ENCODE data around the gene CEACAM1.
"Not testable (repeated sequence)": the region's sequence is repeated elsewhere in the genome, so short reads cannot be mapped to it uniquely, and the experiment has no call there.

CEACAM1 gene

GRCh38 chr19:42487032-42487797 is 41.1 kb downstream of the CEACAM1 start:
- DNase-seq: no peak
- in situ Hi-C loops (cut with MboI; ENCODE audit: low pct_unique_long_range_greater_than_20kb, low sequenced_read_pairs): no loop called here

- in situ Hi-C loops (cut with MboI; ENCODE audit: low pct_unique_long_range_greater_than_20kb, low sequenced_read_pairs); DNase-seq: not testable (repeated sequence)
Measured at GRCh38 chr19:42485036-42485435, 43.2 kb downstream of the CEACAM1 start.

GRCh38 chr19:42480335-42481095 is 47.8 kb downstream of the CEACAM1 start:
- DNase-seq: no peak
- in situ Hi-C loops (cut with MboI; ENCODE audit: low pct_unique_long_range_greater_than_20kb, low sequenced_read_pairs): no loop called here

GRCh38 chr19:42479736-42480135 is 48.5 kb downstream of the CEACAM1 start:
- in situ Hi-C loops (cut with MboI; ENCODE audit: low pct_unique_long_range_greater_than_20kb, low sequenced_read_pairs): no loop called here
- DNase-seq: no peak

GRCh38 chr19:42478765-42479311 is 49.4 kb downstream of the CEACAM1 start:
- in situ Hi-C loops (cut with MboI; ENCODE audit: low pct_unique_long_range_greater_than_20kb, low sequenced_read_pairs): no loop called here

GRCh38 chr19:42477933-42478332 is 50.3 kb downstream of the CEACAM1 start:
- DNase-seq: no peak
- in situ Hi-C loops (cut with MboI; ENCODE audit: low pct_unique_long_range_greater_than_20kb, low sequenced_read_pairs): no loop called here

More at GRCh38 chr19:42478765-42479311, 49.4 kb downstream of the CEACAM1 start:
- no peak for DNase-seq

GRCh38 chr19:42477117-42477516 is 51.2 kb downstream of the CEACAM1 start:
- in situ Hi-C loops (cut with MboI; ENCODE audit: low pct_unique_long_range_greater_than_20kb, low sequenced_read_pairs): no loop called here
- DNase-seq: no peak

- in situ Hi-C loops (cut with MboI; ENCODE audit: low pct_unique_long_range_greater_than_20kb, low sequenced_read_pairs): no loop called here
- no peak for DNase-seq
Measured at GRCh38 chr19:42475366-42475765, 52.9 kb downstream of the CEACAM1 start.

- in situ Hi-C loops (cut with MboI; ENCODE audit: low pct_unique_long_range_greater_than_20kb, low sequenced_read_pairs): no loop called here
- DNase-seq: no peak
Measured at GRCh38 chr19:42474743-42475142, 53.5 kb downstream of the CEACAM1 start.

- in situ Hi-C loops (cut with MboI; ENCODE audit: low pct_unique_long_range_greater_than_20kb, low sequenced_read_pairs): no loop called here
- no peak for DNase-seq
Measured at GRCh38 chr19:42473686-42474085, 54.6 kb downstream of the CEACAM1 start.

GRCh38 chr19:42472402-42473147 is 55.7 kb downstream of the CEACAM1 start:
- in situ Hi-C loops (cut with MboI; ENCODE audit: low pct_unique_long_range_greater_than_20kb, low sequenced_read_pairs): no loop called here

GRCh38 chr19:42471554-42472249 is 56.6 kb downstream of the CEACAM1 start:
- DNase-seq: no peak
- in situ Hi-C loops (cut with MboI; ENCODE audit: low pct_unique_long_range_greater_than_20kb, low sequenced_read_pairs): no loop called here

More at GRCh38 chr19:42472402-42473147, 55.7 kb downstream of the CEACAM1 start:
- DNase-seq: no peak

GRCh38 chr19:42469311-42470235 is 58.7 kb downstream of the CEACAM1 start:
- DNase-seq: peak; percentile 12
- in situ Hi-C loops (cut with MboI; ENCODE audit: low pct_unique_long_range_greater_than_20kb, low sequenced_read_pairs): no loop called here

GRCh38 chr19:42468273-42468796 is 59.9 kb downstream of the CEACAM1 start:
- in situ Hi-C loops (cut with MboI; ENCODE audit: low pct_unique_long_range_greater_than_20kb, low sequenced_read_pairs): no loop called here
- DNase-seq: no peak

- no peak for DNase-seq
- in situ Hi-C loops (cut with MboI; ENCODE audit: low pct_unique_long_range_greater_than_20kb, low sequenced_read_pairs): no loop called here
Measured at GRCh38 chr19:42467183-42467760, 61.0 kb downstream of the CEACAM1 start.

- in situ Hi-C loops (cut with MboI; ENCODE audit: low pct_unique_long_range_greater_than_20kb, low sequenced_read_pairs): no loop called here
- no peak for DNase-seq
Measured at GRCh38 chr19:42466521-42467182, 61.6 kb downstream of the CEACAM1 start.

GRCh38 chr19:42465827-42466280 is 62.4 kb downstream of the CEACAM1 start:
- in situ Hi-C loops (cut with MboI; ENCODE audit: low pct_unique_long_range_greater_than_20kb, low sequenced_read_pairs): no loop called here
- DNase-seq: no peak

Measured in KBM-7 (cell line).